HG03442 (cell line): Measurements from ENCODE around the gene SORCS2.

Experiments
- ATAC-seq: cut with Tn5 transposase; IDR thresholded peaks from one replicate; pipeline ENCODE4 v1.9.1; 2021; ENCODE audit warnings: mild to moderate bottlenecking, moderate library complexity; ENCODE audit not compliant: unreplicated experiment

SORCS2 gene

GRCh38 chr4:7285244-7286094 lies 93.1 kb downstream of the SORCS2 start:
- ATAC-seq: no peak

- no peak for ATAC-seq
Observed at GRCh38 chr4:7286170-7286569, 93.8 kb downstream of the SORCS2 start.

GRCh38 chr4:7286798-7287197 lies 94.5 kb downstream of the SORCS2 start:
- ATAC-seq: no peak

- ATAC-seq: no peak
Observed at GRCh38 chr4:7287274-7287917, 95.1 kb downstream of the SORCS2 start.

- ATAC-seq: no peak
Observed at GRCh38 chr4:7287918-7288280, 95.6 kb downstream of the SORCS2 start.

GRCh38 chr4:7288751-7289523 lies 96.6 kb downstream of the SORCS2 start:
- no peak for ATAC-seq

- ATAC-seq: no peak
Observed at GRCh38 chr4:7289589-7289988, 97.3 kb downstream of the SORCS2 start.

GRCh38 chr4:7291372-7292114 lies 99.2 kb downstream of the SORCS2 start:
- ATAC-seq: no peak

GRCh38 chr4:7293703-7294102 lies 101.4 kb downstream of the SORCS2 start:
- ATAC-seq: no peak

GRCh38 chr4:7294176-7294756 lies 101.9 kb downstream of the SORCS2 start:
- ATAC-seq: no peak

GRCh38 chr4:7295197-7295910 lies 103.0 kb downstream of the SORCS2 start:
- ATAC-seq: no peak

- ATAC-seq: no peak
Observed at GRCh38 chr4:7295911-7296660, 103.7 kb downstream of the SORCS2 start.

- ATAC-seq: no peak
Observed at GRCh38 chr4:7296661-7297335, 104.5 kb downstream of the SORCS2 start.

- ATAC-seq: no peak
Observed at GRCh38 chr4:7297374-7297773, 105.0 kb downstream of the SORCS2 start.

- no peak for ATAC-seq
Observed at GRCh38 chr4:7297881-7298280, 105.5 kb downstream of the SORCS2 start.

- ATAC-seq: no peak
Observed at GRCh38 chr4:7298619-7299009, 106.3 kb downstream of the SORCS2 start.

- no peak for ATAC-seq
Observed at GRCh38 chr4:7299010-7299907, 106.9 kb downstream of the SORCS2 start.
